Stimulated activated CD8-positive, alpha-beta memory T cell treated with anti-CD3 and anti-CD28 coated beads, Interleukin-4, amount 100 ng/mL, for 48 hours (primary cell): Measurements from ENCODE around the gene DGKG.

Source experiments
- DNase-seq: peaks from one replicate; pipeline ENCODE4 v3.0.0-alpha.2; 2020

The DGKG gene

DNA sequence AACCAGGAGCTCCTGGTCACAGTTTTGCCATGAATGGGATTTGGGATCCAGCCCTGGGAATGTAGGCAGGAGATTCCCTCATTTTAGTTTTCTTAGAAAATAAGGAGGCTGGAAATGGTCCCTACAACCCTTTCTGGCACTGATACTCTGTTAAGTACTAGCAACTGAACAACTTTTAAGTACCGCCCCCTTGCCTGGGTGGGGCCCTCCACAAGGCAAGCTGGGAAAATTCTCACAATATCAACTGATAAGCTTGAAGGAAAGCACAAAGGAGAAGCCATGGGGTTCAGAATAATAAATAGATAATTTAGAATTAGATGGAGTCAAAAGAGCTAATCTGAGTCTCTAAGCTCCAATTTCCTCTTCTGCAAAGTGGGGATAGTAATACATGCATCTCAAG, 4.2 kb upstream of the DGKG start:
- no peak for DNase-seq

DNA sequence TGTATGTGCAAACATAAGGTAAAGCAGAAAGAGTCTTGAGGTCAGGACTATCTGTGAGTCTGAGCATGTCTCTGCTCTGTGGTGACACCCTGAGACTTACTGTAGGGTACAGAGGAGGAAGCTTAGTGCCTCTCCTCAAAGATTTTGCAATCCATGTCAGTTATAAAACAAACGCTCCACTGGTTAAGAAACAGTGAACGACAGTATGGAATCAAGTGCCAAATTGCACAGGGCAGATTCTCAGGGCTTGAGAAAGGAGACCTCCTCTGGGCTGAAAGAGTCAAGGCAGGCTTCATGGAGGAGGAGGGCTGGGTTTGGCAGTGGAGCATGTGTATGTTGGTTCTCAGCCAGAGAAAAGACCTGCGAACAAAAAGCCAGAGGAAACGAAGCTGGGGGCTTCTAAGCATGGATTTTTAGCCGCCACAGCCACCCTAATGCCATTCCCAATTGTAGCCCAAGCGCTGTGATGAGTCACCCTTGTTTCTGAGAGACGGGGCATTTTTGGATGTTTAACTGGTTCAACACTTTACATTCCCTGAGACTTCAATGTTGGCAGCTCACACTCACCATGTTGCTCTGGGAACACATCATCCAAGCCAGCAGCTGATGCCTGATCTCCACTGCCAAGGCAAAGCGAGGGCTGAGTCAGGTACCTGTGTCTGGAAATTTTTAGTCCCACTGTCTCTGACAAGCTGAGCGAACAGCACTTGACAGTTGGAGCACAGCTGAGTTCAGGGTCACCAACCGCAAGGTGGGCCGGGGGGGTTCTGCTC, 3.4 kb upstream of the DGKG start:
- DNase-seq, result no peak

DNA sequence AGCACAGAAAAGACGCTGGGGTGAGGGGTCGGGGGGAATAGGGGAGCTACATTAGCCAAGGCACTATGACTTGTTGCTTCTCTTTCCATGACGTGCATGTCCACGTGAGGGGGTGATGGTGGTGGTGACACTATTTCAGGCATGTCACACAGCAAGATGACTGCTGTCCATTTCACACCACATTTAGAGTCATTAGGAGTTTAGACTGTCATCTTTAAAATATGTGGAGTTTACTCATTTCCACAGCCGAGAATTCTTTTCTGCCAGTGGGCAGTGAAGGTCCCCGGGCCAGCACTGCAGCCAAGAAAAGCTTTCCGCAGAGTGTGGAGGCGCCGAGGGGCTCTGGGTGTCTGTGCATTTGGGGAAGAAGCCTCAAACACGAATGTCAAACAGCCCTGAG, 954 bp upstream of the DGKG start:
- DNase-seq, result no peak

DNA sequence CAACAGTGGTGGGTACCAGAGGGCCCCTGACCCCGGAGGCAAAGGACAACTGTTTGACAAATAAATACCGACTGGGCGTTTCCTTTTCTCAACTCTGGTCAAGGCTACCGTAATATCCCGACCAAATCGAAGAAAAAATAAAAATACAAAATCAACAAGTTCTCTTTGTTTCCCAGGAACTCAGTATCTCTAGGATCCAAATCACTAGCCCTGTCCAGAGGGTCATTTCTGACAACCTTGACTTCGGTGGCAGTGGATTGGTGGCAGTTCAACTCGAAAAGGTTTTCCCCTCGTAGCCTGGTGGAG, 456 bp upstream of the DGKG start:
- DNase-seq, result no peak

DNA sequence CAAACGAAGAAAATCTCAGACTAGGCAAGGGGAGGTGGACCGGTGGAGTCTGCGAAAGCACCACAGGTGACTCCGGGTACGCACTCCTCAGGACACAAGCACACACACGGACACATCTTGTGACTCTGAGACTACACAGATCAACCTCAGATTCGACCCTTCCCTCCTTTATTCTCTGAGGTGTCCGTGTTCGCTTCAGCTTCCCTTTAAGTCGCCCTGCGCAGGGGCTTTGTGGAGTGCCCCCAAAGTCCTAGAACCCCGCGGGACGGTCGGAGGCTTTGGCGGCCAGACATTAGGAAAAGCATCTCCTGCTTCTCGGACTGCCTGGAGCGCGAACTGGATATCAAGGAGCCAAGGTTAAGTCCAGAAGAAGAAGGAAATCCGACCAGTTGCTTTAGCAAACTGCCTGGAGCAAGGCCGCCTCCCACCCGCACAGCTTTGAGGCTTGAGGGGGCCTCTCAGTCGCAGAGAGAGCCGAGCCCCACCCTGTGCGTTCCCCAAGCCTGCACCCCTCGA, 730 bp downstream of the DGKG start:
- no peak for DNase-seq

DNA sequence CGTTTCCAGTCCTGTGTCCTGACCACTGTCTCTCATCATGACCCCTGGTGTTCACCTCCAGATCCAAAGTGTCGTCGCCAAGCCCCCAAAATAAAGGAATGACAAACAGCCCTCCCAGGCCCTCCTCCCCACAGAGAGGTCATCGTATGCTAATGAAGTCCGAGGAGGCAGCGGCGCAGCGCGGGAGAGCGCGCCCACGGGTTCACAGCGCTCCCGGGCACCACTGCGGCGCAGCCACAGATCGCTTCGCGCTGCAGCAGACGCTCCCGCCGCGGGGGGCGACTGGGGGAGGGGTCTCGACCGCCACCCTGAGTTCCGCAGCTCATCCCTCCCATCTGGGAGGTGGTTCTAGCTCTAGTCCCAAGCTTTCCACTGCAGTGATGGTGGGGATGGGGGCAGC, 1.3 kb downstream of the DGKG start:
- DNase-seq, result no peak

DNA sequence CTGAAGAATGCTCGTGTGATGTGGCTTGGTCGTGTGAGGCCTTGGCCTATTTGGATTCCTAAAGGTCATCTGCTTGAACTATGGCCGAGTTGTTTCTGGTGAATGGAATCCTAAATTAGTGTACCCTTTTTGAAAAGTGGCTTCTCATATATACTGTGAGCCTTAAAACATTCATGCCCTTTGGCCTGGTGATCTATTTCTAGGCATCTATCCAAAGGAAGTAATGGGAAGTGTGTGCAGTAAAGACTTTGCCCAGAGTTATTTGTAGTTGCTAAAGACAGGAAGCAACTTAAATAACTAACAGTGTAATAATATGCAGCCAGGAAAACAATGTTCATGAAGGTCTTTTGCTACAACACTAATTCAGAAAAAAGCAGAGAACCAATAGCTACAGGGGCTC, 3.0 kb downstream of the DGKG start:
- no peak for DNase-seq

DNA sequence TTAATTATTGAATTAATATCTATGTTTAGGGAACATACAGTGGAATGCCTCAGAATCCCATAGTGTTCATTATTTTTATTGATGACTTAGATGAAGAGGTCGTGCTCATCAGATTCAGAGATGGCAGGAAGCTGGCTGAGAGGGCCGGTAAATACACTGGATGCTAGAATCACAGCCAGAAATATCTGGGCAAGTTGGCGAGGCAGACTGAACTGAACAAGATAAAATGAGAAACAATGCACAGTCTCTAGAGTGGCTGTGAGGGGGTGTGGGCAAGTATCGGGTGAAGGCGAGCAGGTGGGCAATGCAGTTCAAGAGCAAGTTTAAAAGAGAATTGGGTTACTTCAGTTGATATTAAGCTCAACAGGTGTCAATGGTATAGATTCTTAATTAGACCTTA, 5.9 kb downstream of the DGKG start:
- DNase-seq, result no peak

DNA sequence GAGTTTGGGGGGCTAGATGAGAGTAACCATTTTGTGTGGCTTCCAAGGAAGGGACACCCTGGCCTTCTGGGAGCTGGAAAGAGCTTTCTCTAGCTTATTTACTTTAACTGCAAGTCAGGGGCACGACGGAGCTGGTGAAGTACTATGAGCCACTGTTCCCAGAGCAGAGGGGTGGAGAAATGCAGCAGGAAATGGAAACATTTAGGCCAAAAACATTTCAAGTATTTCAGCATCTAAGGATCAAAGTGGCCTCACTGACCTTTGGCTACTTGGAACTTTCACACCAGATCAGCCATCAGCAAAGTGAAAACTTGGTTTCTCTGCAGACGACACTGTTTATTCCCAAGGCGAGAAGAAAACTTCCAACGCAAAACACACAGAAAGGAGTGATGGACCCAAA, 7.9 kb downstream of the DGKG start:
- no peak for DNase-seq

DNA sequence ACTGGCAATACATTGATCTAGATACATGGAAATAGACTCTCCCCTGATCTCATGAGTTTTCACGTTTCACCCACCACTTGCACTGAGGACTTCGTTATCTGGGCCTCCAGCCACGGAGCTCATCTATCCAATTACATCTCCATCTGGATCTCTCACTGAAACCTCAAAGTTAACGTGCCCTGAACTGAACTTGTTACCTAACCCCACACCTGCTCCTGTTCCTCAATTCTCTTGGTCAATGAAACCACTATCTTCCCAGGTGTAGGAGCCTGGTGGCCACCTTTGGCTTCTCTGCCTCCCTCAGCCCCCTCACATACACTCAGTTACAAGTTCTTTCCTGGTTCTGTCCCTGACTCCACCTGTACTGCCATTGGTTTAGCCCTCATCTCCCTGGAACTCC, 9.7 kb downstream of the DGKG start:
- no peak for DNase-seq

DNA sequence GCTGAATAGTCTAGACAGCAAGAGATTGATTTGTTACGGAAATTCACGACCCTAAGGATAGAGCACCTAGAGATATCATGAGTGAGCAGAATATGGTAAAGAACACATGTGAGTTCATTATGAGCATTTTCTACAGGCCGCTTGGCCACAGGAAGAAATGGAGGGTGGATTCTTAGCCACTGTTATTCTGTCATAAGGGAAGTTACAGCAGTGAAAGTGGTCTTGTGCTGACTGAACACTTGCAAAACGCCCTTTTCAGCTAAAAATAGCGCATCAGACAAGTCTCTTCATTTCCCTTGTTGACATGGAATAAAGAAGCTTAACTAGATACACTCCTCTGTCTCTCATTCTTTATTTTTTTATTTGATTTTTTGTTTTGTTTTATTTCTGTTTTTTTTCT, 19.8 kb downstream of the DGKG start:
- DNase-seq, result no peak

DNA sequence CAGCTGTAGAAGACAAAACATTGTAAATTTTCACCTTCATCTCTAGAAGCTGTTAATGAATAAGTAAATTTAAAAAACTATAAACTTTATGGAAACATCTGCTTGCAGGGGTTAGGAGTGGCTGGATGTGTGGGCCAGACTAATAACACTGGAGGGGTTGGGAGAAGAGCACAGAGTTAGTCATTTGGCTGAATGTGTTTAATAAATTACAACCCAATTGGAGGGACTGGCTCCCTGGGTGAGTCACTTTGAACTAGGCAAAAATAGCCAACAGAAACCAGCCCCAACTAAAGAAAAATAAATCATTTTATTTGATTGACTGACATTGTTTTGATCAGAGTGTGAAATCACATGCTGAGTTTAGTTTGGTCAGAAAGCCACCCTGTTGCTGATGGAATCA, 21.8 kb downstream of the DGKG start:
- no peak for DNase-seq

DNA sequence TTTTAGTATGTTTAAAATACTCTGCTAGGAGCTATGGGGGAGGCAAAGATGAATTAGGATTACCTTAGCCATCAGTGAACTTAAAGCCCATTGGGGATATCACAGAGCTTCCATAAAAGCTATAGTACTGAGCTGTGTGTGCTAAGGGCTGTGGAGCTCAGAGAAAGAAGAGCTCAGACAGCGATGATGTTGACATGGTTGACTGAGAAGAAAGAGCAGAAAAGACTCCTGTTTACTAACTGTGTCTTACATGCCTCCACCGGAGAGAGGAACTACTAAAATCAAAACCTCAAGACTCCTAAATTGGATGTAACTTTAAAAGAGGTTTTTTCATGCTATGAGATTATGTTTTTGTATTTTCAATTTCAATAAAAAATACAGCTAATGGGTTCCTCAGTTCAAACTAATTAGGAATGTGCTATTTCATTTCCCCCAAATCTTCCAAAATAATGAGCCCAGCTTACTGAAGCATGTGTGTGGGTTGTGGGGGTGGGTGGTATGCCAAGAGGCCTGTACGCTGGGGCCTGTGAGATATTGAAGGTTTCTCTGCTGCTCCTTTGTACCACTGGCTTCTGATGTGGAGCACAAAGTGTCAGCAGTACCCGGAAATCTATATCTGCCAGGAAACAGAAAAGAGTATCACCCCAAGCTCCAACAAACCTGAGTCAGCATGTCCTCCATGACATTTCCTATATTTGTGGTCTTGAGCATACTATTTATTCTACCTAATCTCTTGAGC, 22.7 kb downstream of the DGKG start:
- no peak for DNase-seq

DNA sequence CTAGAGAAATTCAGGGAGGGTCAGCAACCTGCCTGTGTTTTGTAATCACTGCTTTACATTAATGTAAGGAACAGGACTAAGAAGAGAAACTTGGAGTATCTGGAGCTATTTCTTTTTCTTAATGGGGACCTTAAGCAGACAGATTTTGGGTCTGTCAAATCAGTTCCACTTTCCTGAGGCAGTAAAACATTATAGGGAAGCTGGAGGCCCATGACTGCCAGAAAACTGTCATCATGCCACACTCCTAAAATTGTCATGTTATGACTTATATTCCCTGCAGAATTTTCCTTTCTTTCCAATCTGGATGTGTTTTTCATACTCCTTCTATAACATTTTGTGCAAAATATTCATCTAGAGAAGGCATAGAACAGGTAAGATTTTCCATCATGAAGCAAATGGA, 28.8 kb downstream of the DGKG start:
- DNase-seq, result no peak

DNA sequence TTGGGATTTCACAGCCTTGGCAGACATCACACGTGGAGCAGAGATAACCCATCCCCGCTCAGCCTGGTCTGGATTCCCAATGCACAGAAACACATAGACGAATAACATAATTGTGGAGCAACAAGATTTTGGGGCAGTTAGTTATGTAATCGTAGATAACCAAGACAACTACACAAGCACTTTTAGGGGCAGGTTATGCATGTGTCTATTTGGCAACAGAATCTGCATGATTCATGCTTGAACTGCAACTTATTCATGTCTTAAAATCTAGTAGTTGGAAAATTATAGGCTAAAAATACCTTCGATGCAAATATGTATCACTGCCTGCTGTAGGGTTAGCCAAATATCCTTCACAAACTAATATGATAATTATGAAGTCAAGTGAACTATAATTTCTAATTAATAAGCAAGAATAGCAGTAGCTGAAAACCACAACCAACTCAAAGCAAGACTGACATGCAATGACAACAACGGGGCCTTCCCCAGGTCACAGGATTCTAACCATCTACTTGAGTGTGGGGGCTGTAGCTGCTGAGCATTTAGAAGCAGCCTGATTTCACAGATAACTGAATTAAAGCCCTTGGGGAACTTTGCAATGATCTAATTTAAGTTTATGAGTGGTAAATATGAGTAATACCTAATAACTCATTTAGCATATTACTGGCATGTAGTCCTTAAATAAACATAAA, 31.1 kb downstream of the DGKG start:
- DNase-seq, result no peak

DNA sequence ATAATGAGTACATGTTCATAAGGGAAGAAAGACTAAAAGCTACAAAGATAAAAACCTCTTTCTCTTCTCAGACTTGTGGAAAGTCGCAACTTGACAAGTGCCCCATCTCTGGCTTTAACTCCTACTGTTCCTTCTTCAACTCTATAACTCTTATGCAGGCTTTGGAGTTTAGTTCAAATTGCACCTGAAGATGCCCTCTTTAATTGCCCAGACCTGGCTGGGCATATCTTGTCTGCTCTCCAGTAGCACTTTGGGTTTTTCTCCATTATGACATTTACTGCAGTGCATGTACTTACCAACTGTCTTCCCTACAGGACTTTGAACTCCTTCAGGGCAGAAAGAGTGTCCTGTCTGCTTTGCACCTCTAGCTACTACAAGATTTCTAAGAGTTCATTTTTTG, 32.4 kb downstream of the DGKG start:
- DNase-seq, result no peak

DNA sequence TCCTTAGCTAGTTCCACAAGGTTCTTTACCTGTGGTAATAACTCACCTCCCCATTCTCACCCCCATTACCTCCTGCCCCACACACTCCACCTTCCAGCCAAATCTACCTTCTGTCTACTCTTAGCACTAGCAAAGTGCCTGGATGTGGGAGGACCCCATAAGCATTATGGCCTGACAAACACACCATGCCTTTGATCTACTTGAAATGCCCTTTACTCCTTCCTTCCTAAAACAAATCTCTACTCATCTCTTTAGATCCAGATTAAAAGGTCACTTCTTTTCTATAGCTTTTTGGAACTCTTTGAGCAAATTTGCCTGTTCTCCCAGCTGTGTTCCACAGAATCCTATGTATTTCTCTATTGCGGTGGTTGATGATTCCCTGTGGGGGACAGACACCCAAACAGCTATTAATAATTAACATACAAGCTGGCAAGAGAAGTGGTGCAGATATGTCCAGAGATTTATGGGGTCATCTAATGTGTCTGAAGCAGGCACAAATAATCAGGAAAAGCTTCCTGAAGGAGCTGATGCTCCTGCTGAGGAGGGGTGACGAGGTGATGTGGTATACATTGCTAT, 34.0 kb downstream of the DGKG start:
- DNase-seq, result no peak

DNA sequence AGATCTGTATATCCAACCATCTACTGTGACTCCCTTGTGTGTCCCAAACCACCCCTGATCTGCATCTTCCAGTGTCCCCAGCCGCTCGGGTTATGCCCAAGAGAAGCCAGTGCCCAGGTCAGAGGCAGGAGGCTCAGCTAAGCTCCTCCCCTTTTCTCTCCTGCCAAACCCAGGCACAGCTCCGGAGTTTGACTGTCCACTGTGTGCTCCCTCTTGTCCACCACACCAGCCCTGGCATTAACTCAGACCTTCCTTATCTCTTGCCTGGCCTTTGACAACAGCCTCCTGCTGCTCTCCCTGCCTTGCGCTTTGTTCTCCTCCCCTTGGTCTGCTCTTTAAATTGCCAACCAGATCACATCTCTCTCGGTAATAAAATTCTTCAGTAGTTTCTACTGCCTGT, 39.3 kb downstream of the DGKG start:
- DNase-seq, result no peak

DNA sequence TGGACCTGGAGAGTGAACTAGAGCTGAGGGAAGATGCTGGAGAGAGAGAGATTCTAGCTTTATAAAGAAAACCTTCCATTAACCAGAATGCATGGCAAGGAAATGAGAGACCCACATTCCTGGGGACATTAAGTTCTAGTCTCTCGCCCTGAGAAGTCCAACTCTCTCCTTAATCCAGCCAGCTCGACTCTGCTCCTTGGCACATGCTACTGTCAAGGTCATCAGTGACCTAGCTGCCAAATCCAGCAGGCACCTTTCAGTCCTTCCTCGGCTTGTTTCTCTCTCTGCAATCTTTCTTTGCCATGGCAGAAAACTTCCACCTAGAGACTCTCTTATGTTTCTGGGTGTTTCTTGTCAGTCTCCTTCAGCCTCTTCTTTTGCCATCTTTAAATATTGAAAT, 40.3 kb downstream of the DGKG start:
- no peak for DNase-seq

DNA sequence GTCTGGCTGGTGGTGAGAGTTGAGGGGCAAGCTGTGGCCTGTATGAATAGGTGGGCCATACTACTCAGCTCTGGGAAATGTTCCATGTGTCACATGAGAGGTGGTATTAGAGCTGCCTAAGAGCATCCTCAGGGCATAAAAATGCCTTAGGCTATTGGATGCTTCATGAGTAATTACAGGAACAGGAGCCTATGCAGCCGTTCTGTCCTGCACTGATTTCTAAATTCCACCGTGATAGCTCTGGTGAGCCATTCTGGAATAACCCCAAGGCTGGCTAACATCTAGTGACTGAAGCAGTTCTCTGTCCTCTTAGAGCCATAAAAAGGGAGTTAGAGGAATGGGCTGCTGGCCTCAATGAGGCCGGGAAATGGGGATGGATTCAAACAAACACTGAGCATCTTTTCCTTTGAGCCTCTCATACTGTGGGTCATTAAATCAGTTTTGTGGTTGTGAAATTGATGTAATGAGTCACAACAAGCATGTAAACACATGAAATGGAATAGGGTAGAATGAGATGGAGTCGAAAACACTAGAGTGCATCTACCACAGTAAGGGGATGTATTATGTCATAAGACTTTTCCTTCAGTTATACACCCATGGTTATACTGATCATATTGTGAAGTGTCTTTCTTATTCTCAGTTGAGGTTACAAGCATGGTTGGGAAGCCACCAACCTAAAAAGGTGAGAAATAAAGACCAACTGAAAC, 41.0 kb downstream of the DGKG start:
- no peak for DNase-seq

DNA sequence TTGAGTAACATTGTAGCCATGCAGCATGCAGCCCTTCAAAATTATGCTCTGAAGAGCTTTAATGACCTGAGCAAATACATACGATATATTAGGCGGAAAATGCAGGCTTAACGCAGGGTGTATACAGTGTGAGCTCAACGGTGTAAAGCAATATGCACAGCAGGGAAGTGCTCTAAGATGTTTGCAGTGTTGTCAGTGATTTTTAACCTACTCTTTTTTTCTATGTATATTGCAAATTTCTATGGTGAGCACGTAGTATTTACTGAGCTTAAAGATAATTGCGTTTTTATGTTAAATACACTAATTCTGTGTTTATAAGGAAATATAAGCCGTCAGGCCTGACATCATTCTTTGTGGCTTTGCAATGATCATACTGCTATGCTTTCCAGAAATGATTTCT, 42.1 kb downstream of the DGKG start:
- no peak for DNase-seq

DNA sequence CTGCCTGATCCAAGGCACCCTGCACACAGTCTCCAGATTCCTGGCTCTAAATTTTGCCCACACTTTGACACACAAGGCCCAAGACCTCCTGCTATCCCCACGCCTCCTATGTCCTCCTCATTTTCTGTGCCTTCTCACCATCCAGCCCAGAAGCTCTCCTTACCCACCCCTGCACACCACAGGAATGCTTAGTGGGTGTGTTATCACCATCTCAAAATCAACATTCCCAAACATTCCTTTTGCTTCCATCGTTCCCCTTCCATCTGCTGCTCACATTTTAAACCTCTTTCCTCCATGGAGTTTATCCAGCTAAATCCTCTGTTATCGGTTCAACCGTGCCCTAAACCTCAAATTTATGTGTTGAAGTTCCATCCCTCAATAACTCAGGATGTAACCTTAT, 43.9 kb downstream of the DGKG start:
- DNase-seq, result no peak

DNA sequence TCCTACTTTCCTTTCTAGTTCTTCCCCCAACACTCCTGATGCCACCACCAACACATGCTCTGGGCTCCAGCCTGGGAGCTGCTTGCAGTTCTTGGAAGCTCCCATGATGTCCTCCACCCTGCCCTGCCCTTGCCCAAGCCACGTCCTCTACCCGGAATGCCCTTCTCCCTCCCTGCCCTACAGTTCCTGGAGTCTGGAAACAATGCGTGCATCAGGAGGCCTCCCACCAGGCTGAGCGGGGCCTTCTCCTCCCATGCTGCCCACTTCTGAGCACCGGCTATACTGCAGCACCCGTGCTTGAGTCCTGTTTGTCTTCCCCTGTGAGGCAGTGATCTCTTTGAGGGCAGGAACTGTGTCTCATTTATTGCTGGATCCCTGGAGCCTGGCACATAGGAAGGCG, 44.6 kb downstream of the DGKG start:
- DNase-seq, result no peak
